ENCODE results near the gene KCNIP4. TPM values are rescaled to one million over a fixed set of nuclear protein-coding genes. Genes with fewer than 3 reads are reported as not detected.

The KCNIP4 gene
- polyA plus RNA-seq, 1 donor (not counting 4 experiments of a cell fraction or from before 2014, with no cell fraction given): 0.07 TPM

- no peaks in the 10 kb centered on the region for H3K27me3 ChIP-seq (ENCODE audit: control insufficient read depth, extremely low read depth, insufficient read depth, low read length)
- no peaks in the 10 kb centered on the region for H3K4me1 ChIP-seq (ENCODE audit: control insufficient read depth, extremely low read depth, insufficient read depth, low read length)
- no peaks in the 10 kb centered on the region for H3K9me1 ChIP-seq (ENCODE audit: control insufficient read depth, extremely low read depth, insufficient read depth, low read length)
- dilution Hi-C loops (cut with MboI; ENCODE audit: extremely low pct_ligation_motif_present, low sequenced_read_pairs): no loop called here
- FAIRE-seq (no peak), DNase-seq (ENCODE audit: low read depth, low spot score) (no peak)
- no peaks in the 10 kb centered on the region for H4K20me1 ChIP-seq (ENCODE audit: control insufficient read depth, extremely low read depth, insufficient read depth, low read length)
- no peak overlapping the region for H2AFZ ChIP-seq (ENCODE audit: control insufficient read depth, low read length)
- H3K79me2 ChIP-seq (ENCODE audit: control insufficient read depth, insufficient read depth, low read length): no peaks in the 10 kb centered on the region
- TF ChIP-seq EZH2 (IDR thresholded peaks at IDR 0.05; ENCODE audit: low read length) (no peak), CTCF (optimal IDR thresholded peaks at IDR 0.05 in 1 of 3, IDR thresholded peaks at IDR 0.05 in 1 of 3, conservative IDR thresholded peaks at IDR 0.05 in 1 of 3; ENCODE audit: extremely low read depth in 1 of 3, insufficient read depth in 2 of 3, low read length in 3 of 3) (no peak)
- H3K9ac ChIP-seq (ENCODE audit: control insufficient read depth, extremely low read depth, insufficient read depth, low read length): no peak overlapping the region
- no peaks in the 10 kb centered on the region for H3K9me3 ChIP-seq (ENCODE audit: control insufficient read depth, low read depth, low read length)
- H3K4me2 ChIP-seq (ENCODE audit: control insufficient read depth, extremely low read depth, insufficient read depth, low read depth, low read length): no peak overlapping the region
- no peaks in the 10 kb centered on the region for H3K36me3 ChIP-seq (ENCODE audit: control insufficient read depth in 2 of 2, extremely low read depth in 1 of 2, insufficient read depth in 2 of 2, low read length in 2 of 2)
- no peak overlapping the region for H3K27ac ChIP-seq (ENCODE audit: control insufficient read depth, insufficient read depth, low read length)
- no peak overlapping the region for H3K4me3 ChIP-seq (ENCODE audit: control insufficient read depth in 2 of 3, extremely low read depth in 1 of 3, insufficient read depth in 2 of 3, low read depth in 1 of 3, low read length in 3 of 3)
These were observed 672.5 kb downstream of the KCNIP4 start for GRCh38 chr4:21276046-21276445.

- H3K27ac ChIP-seq (ENCODE audit: control insufficient read depth, insufficient read depth, low read length): no peak overlapping the region
- TF ChIP-seq EZH2 (IDR thresholded peaks at IDR 0.05; ENCODE audit: low read length) (no peak), CTCF (optimal IDR thresholded peaks at IDR 0.05 in 1 of 3, IDR thresholded peaks at IDR 0.05 in 1 of 3, conservative IDR thresholded peaks at IDR 0.05 in 1 of 3; ENCODE audit: extremely low read depth in 1 of 3, insufficient read depth in 2 of 3, low read length in 3 of 3) (no peak)
- no peak overlapping the region for H3K9ac ChIP-seq (ENCODE audit: control insufficient read depth, extremely low read depth, insufficient read depth, low read length)
- H3K27me3 ChIP-seq (ENCODE audit: control insufficient read depth, extremely low read depth, insufficient read depth, low read length): no peaks in the 10 kb centered on the region
- DNase-seq (ENCODE audit: low read depth, low spot score): no peak
- H4K20me1 ChIP-seq (ENCODE audit: control insufficient read depth, extremely low read depth, insufficient read depth, low read length): no peaks in the 10 kb centered on the region
- H3K36me3 ChIP-seq (ENCODE audit: control insufficient read depth in 2 of 2, extremely low read depth in 1 of 2, insufficient read depth in 2 of 2, low read length in 2 of 2): no peaks in the 10 kb centered on the region
- no peaks in the 10 kb centered on the region for H3K9me3 ChIP-seq (ENCODE audit: control insufficient read depth, low read depth, low read length)
- no peak overlapping the region for H3K4me2 ChIP-seq (ENCODE audit: control insufficient read depth, extremely low read depth, insufficient read depth, low read depth, low read length)
- H3K9me1 ChIP-seq (ENCODE audit: control insufficient read depth, extremely low read depth, insufficient read depth, low read length): no peaks in the 10 kb centered on the region
- dilution Hi-C loops (cut with MboI; ENCODE audit: extremely low pct_ligation_motif_present, low sequenced_read_pairs): no loop called here
- H3K4me3 ChIP-seq (ENCODE audit: control insufficient read depth in 2 of 3, extremely low read depth in 1 of 3, insufficient read depth in 2 of 3, low read depth in 1 of 3, low read length in 3 of 3): no peak overlapping the region
- H3K79me2 ChIP-seq (ENCODE audit: control insufficient read depth, insufficient read depth, low read length): no peaks in the 10 kb centered on the region
- H3K4me1 ChIP-seq (ENCODE audit: control insufficient read depth, extremely low read depth, insufficient read depth, low read length): no peaks in the 10 kb centered on the region
- no peak for FAIRE-seq
- H2AFZ ChIP-seq (ENCODE audit: control insufficient read depth, low read length): no peak overlapping the region
These were observed 677.0 kb downstream of the KCNIP4 start for GRCh38 chr4:21271439-21272052.

Data from keratinocyte (primary cell).